Astrocyte (in vitro differentiated cells and primary cell): ENCODE measurements around the gene UROC1. TPM values are rescaled to one million over a fixed set of nuclear protein-coding genes. Genes with fewer than 3 reads are reported as not detected.

Experiments
- DNase-seq: peaks from one replicate; pipeline ENCODE4 v3.0.0-alpha.2; 2010; ENCODE audit warnings: low read depth
- FAIRE-seq: peaks from 2 replicates; lab custom pipeline; 2011; peaks lifted over from hg19 to GRCh38; lab: Jason Lieb, UNC
- H2AFZ ChIP-seq: 2 replicates; pipeline ENCODE4 v1.6.0; 2012; ENCODE audit warnings: low read depth, low read length, inconsistent platforms
- H3K27ac ChIP-seq: 2 replicates; pipeline ENCODE4 v1.5.1; 2011; ENCODE audit warnings: low read depth, low read length, inconsistent platforms
- H3K27me3 ChIP-seq: 2 replicates; pipeline ENCODE4 v1.6.0; 2011; ENCODE audit warnings: low read length, inconsistent platforms; ENCODE audit not compliant: insufficient read depth
- H3K36me3 ChIP-seq: 2 replicates; pipeline ENCODE4 v1.5.1; 2011; ENCODE audit warnings: low read length, inconsistent platforms; ENCODE audit not compliant: insufficient read depth
- H3K4me1 ChIP-seq: 2 replicates; pipeline ENCODE4 v1.5.1; 2011; ENCODE audit warnings: low read length, inconsistent platforms; ENCODE audit not compliant: insufficient read depth
- H3K4me2 ChIP-seq: 2 replicates; pipeline ENCODE4 v1.6.0; 2012; ENCODE audit warnings: low read length, inconsistent platforms
- H3K4me3 ChIP-seq: 2 replicates; pipeline ENCODE4 v1.5.1; 2011; ENCODE audit warnings: low read depth, mild to moderate bottlenecking, low read length, inconsistent platforms; ENCODE audit not compliant: insufficient read depth
- H3K79me2 ChIP-seq: 2 replicates; pipeline ENCODE4 v1.6.0; 2012; ENCODE audit warnings: mild to moderate bottlenecking, low read length, inconsistent platforms; ENCODE audit not compliant: insufficient read depth
- H3K9ac ChIP-seq: 2 replicates; pipeline ENCODE4 v1.6.0; 2012; ENCODE audit warnings: mild to moderate bottlenecking, low read length, inconsistent platforms
- H3K9me3 ChIP-seq: 2 replicates; pipeline ENCODE4 v1.5.1; 2012; ENCODE audit warnings: low read depth, mild to moderate bottlenecking, low read length, inconsistent platforms; ENCODE audit not compliant: insufficient read depth
- H4K20me1 ChIP-seq: 2 replicates; pipeline ENCODE4 v1.6.0; 2012; ENCODE audit warnings: low read length, inconsistent platforms; ENCODE audit not compliant: insufficient read depth
- H3K27ac Mint-ChIP-seq: one replicate; pipeline ENCODE4 v1.8.0; 2021; ENCODE audit warnings: mild to moderate bottlenecking, mixed read lengths; ENCODE audit not compliant: unreplicated experiment
- H3K27me3 Mint-ChIP-seq: one replicate; pipeline ENCODE4 v1.8.0; 2021; ENCODE audit warnings: low read depth, mixed read lengths; ENCODE audit not compliant: unreplicated experiment
- H3K36me3 Mint-ChIP-seq: one replicate; pipeline ENCODE4 v1.8.0; 2021; ENCODE audit warnings: low read depth, mixed read lengths; ENCODE audit not compliant: unreplicated experiment
- H3K4me1 Mint-ChIP-seq: one replicate; pipeline ENCODE4 v1.8.0; 2021; ENCODE audit warnings: low read depth, mixed read lengths; ENCODE audit not compliant: unreplicated experiment
- H3K4me3 Mint-ChIP-seq: one replicate; pipeline ENCODE4 v1.8.0; 2021; ENCODE audit warnings: mild to moderate bottlenecking, moderate library complexity, mixed read lengths; ENCODE audit not compliant: unreplicated experiment
- H3K9me3 Mint-ChIP-seq: one replicate; pipeline ENCODE4 v1.8.0; 2021; ENCODE audit warnings: mild to moderate bottlenecking, mixed read lengths; ENCODE audit not compliant: unreplicated experiment
- EZH2 ChIP-seq: IDR thresholded peaks from 2 replicates; pipeline ENCODE4 v1.6.1; 2012; ENCODE audit warnings: mild to moderate bottlenecking, low read length, inconsistent platforms; ENCODE audit not compliant: insufficient read depth
- total RNA-seq: library from RNA; stranded (reverse); gene quantifications from 2 replicates; pipeline ENCODE4 v1.2.1, GENCODE V29; 2021
- TF ChIP-seq, protein P1 (sequence below): IDR thresholded peaks from 2 replicates; pipeline ENCODE4 v1.5.1; 2011; ENCODE audit warnings: low read depth, mild to moderate bottlenecking, inconsistent platforms, low read length, moderate library complexity; ENCODE audit not compliant: insufficient read depth

The UROC1 gene
- total RNA-seq, 1 donor from 2014 or later, result not detected

- Histone ChIP-seq H3K79me2 (no peaks in the 10 kb centered on the region), H2AFZ (no peak overlapping the region), H3K4me2 (no peak overlapping the region), H3K36me3 (no peaks in the 10 kb centered on the region), H3K4me3 (no peak overlapping the region), H3K4me1 (no peaks in the 10 kb centered on the region), H3K9me3 (no peaks in the 10 kb centered on the region), H3K27me3 (no peaks in the 10 kb centered on the region), H3K9ac (no peak overlapping the region), H4K20me1 (peaks cover 14% of the 10 kb centered on the region), H3K27ac (no peak overlapping the region)
- peaks cover 2% of the 10 kb centered on the region for H3K36me3 Mint-ChIP-seq
- no peak for FAIRE-seq
- H3K27ac Mint-ChIP-seq, result no peak overlapping the region
- no peak for DNase-seq
- TF ChIP-seq EZH2, result no peak
- TF ChIP-seq, protein P1, sequence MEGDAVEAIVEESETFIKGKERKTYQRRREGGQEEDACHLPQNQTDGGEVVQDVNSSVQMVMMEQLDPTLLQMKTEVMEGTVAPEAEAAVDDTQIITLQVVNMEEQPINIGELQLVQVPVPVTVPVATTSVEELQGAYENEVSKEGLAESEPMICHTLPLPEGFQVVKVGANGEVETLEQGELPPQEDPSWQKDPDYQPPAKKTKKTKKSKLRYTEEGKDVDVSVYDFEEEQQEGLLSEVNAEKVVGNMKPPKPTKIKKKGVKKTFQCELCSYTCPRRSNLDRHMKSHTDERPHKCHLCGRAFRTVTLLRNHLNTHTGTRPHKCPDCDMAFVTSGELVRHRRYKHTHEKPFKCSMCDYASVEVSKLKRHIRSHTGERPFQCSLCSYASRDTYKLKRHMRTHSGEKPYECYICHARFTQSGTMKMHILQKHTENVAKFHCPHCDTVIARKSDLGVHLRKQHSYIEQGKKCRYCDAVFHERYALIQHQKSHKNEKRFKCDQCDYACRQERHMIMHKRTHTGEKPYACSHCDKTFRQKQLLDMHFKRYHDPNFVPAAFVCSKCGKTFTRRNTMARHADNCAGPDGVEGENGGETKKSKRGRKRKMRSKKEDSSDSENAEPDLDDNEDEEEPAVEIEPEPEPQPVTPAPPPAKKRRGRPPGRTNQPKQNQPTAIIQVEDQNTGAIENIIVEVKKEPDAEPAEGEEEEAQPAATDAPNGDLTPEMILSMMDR, result no peak
- H3K4me3 Mint-ChIP-seq, result no peak overlapping the region
- no peaks in the 10 kb centered on the region for H3K27me3 Mint-ChIP-seq
- H3K9me3 Mint-ChIP-seq, result no peaks in the 10 kb centered on the region
- H3K4me1 Mint-ChIP-seq, result no peaks in the 10 kb centered on the region
Measured at GRCh38 chr3:126441256-126441880, 76.2 kb downstream of the UROC1 start.

GRCh38 chr3:126440709-126440995 is 76.9 kb downstream of the UROC1 start:
- Histone ChIP-seq H3K9ac (no peak overlapping the region), H3K27ac (no peak overlapping the region), H3K79me2 (no peaks in the 10 kb centered on the region), H3K36me3 (no peaks in the 10 kb centered on the region), H3K4me1 (no peaks in the 10 kb centered on the region), H3K4me3 (no peak overlapping the region), H2AFZ (no peak overlapping the region), H4K20me1 (peaks cover 8% of the 10 kb centered on the region), H3K27me3 (no peaks in the 10 kb centered on the region), H3K9me3 (no peaks in the 10 kb centered on the region), H3K4me2 (no peak overlapping the region)
- TF ChIP-seq, protein P1, result no peak
- TF ChIP-seq EZH2, result no peak
- Mint-ChIP-seq H3K4me3 (no peak overlapping the region), H3K4me1 (no peaks in the 10 kb centered on the region), H3K27ac (no peak overlapping the region), H3K9me3 (no peaks in the 10 kb centered on the region), H3K27me3 (no peaks in the 10 kb centered on the region), H3K36me3 (peaks cover 2% of the 10 kb centered on the region)
- FAIRE-seq (no peak), DNase-seq (no peak)

GRCh38 chr3:126439968-126440708 is 77.4 kb downstream of the UROC1 start:
- no peak overlapping the region for H3K27ac ChIP-seq
- H2AFZ ChIP-seq, result no peak overlapping the region
- H3K9me3 ChIP-seq, result no peaks in the 10 kb centered on the region
- TF ChIP-seq, protein P1, result no peak
- TF ChIP-seq EZH2, result no peak
- Mint-ChIP-seq H3K36me3 (peaks cover 2% of the 10 kb centered on the region), H3K4me3 (no peak overlapping the region), H3K9me3 (no peaks in the 10 kb centered on the region), H3K27me3 (no peaks in the 10 kb centered on the region), H3K27ac (no peak overlapping the region), H3K4me1 (no peaks in the 10 kb centered on the region)
- DNase-seq (no peak), FAIRE-seq (no peak)
- H3K4me2 ChIP-seq, result no peak overlapping the region
- H3K36me3 ChIP-seq, result no peaks in the 10 kb centered on the region
- H3K4me3 ChIP-seq, result no peak overlapping the region
- peaks cover 3% of the 10 kb centered on the region for H4K20me1 ChIP-seq
- H3K79me2 ChIP-seq, result no peaks in the 10 kb centered on the region
- H3K4me1 ChIP-seq, result no peaks in the 10 kb centered on the region
- no peaks in the 10 kb centered on the region for H3K27me3 ChIP-seq
- H3K9ac ChIP-seq, result no peak overlapping the region
